H9 (cell line): Measurements from ENCODE around the gene DEPDC5. TPM values are rescaled to one million over a fixed set of nuclear protein-coding genes. Genes with fewer than 3 reads are reported as not detected.

ENCODE experiments used
- DNase-seq: peaks from one replicate; pipeline ENCODE4 v3.0.0-alpha.2; 2017
- H2AFZ ChIP-seq: one replicate; pipeline ENCODE4 v1.6.1; 2013; ENCODE audit warnings: mild to moderate bottlenecking, low read length, control low read depth, moderate library complexity
- H2AK5ac ChIP-seq: 2 replicates; pipeline ENCODE4 v1.6.1; 2013; ENCODE audit warnings: low read length, control low read depth, mixed read lengths; ENCODE audit not compliant: insufficient read length
- H2BK120ac ChIP-seq: one replicate; pipeline ENCODE4 v1.6.1; 2013; ENCODE audit warnings: low read depth, mild to moderate bottlenecking, low read length, control low read depth, inconsistent platforms; ENCODE audit not compliant: poor library complexity, severe bottlenecking
- H2BK12ac ChIP-seq: 2 replicates; pipeline ENCODE4 v1.6.1; 2013; ENCODE audit warnings: low read length, control low read depth, mixed read lengths, low read depth; ENCODE audit not compliant: insufficient read length
- H2BK15ac ChIP-seq: 2 replicates; pipeline ENCODE4 v1.6.1; 2013; ENCODE audit warnings: low read depth, low read length, control low read depth
- H2BK20ac ChIP-seq: one replicate; pipeline ENCODE4 v1.6.1; 2013; ENCODE audit warnings: low read depth, mild to moderate bottlenecking, low read length, control low read depth, inconsistent platforms; ENCODE audit not compliant: poor library complexity, severe bottlenecking
- H2BK5ac ChIP-seq: 2 replicates; pipeline ENCODE4 v1.6.1; 2013; ENCODE audit warnings: low read length, control low read depth, mixed read lengths; ENCODE audit not compliant: insufficient read length
- H3K14ac ChIP-seq: 2 replicates; pipeline ENCODE4 v1.6.1; 2013; ENCODE audit warnings: low read length, control low read depth; ENCODE audit not compliant: insufficient read depth
- H3K18ac ChIP-seq: 2 replicates; pipeline ENCODE4 v1.6.1; 2013; ENCODE audit warnings: low read depth, mild to moderate bottlenecking, mixed read lengths, low read length, control low read depth; ENCODE audit not compliant: insufficient read length
- H3K23ac ChIP-seq: 2 replicates; pipeline ENCODE4 v1.6.1; 2013; ENCODE audit warnings: low read length, control low read depth, mixed read lengths, low read depth; ENCODE audit not compliant: insufficient read length
- H3K23me2 ChIP-seq: 2 replicates; pipeline ENCODE4 v1.6.1; 2013; ENCODE audit warnings: low read depth, mild to moderate bottlenecking, mixed read lengths, low read length, control low read depth; ENCODE audit not compliant: insufficient read length, poor library complexity, severe bottlenecking
- H3K27ac ChIP-seq: 2 replicates; pipeline ENCODE4 v1.5.1; 2013; ENCODE audit warnings: low read length, control low read depth, mixed read lengths, low read depth; ENCODE audit not compliant: insufficient read length
- H3K27me3 ChIP-seq: 2 replicates; pipeline ENCODE4 v1.6.1; 2013; ENCODE audit warnings: low read length, control low read depth, inconsistent platforms; ENCODE audit not compliant: insufficient read depth
- H3K4ac ChIP-seq: 2 replicates; pipeline ENCODE4 v1.6.1; 2013; ENCODE audit warnings: low read depth, mild to moderate bottlenecking, control low read depth, inconsistent platforms, low read length, moderate library complexity
- H3K4me1 ChIP-seq: 2 replicates; pipeline ENCODE4 v1.6.1; 2013; ENCODE audit warnings: low read length, control low read depth, inconsistent platforms; ENCODE audit not compliant: insufficient read depth
- H3K4me2 ChIP-seq: 2 replicates; pipeline ENCODE4 v1.6.1; 2013; ENCODE audit warnings: low read length, control low read depth, mixed read lengths; ENCODE audit not compliant: insufficient read length, insufficient read depth
- H3K56ac ChIP-seq: 2 replicates; pipeline ENCODE4 v1.6.1; 2013; ENCODE audit warnings: low read depth, mild to moderate bottlenecking, mixed read lengths, low read length, control low read depth; ENCODE audit not compliant: insufficient read length
- H3K79me1 ChIP-seq: 2 replicates; pipeline ENCODE4 v1.6.1; 2013; ENCODE audit warnings: low read depth, mild to moderate bottlenecking, moderate library complexity, low read length, control low read depth, inconsistent platforms; ENCODE audit not compliant: insufficient read depth, poor library complexity, severe bottlenecking
- H3K79me2 ChIP-seq: 2 replicates; pipeline ENCODE4 v1.6.1; 2013; ENCODE audit warnings: low read length, control low read depth, inconsistent platforms; ENCODE audit not compliant: insufficient read depth
- H3K9ac ChIP-seq: 2 replicates; pipeline ENCODE4 v1.6.1; 2013; ENCODE audit warnings: low read length, control low read depth, mixed read lengths; ENCODE audit not compliant: insufficient read length; ENCODE audit errors: extremely low read depth
- H3K9me3 ChIP-seq: one replicate; pipeline ENCODE4 v1.6.1; 2013; ENCODE audit warnings: low read depth, low read length, inconsistent platforms; ENCODE audit not compliant: control insufficient read depth
- H3T11ph ChIP-seq: one replicate; pipeline ENCODE4 v1.6.1; 2013; ENCODE audit warnings: mild to moderate bottlenecking, low read length, control low read depth, inconsistent platforms
- H4K20me1 ChIP-seq: one replicate; pipeline ENCODE4 v1.6.1; 2013; ENCODE audit not compliant: control insufficient read depth, insufficient read length, insufficient read depth
- H4K5ac ChIP-seq: 2 replicates; pipeline ENCODE4 v1.6.1; 2013; ENCODE audit warnings: low read depth, mild to moderate bottlenecking, mixed read lengths, low read length, control low read depth; ENCODE audit not compliant: insufficient read length
- H4K8ac ChIP-seq: replicated peaks from 2 replicates; pipeline ENCODE4 v1.6.1; 2013; ENCODE audit warnings: low read length, control low read depth, mixed read lengths, low read depth; ENCODE audit not compliant: insufficient read length
- H4K91ac ChIP-seq: 2 replicates; pipeline ENCODE4 v1.6.1; 2013; ENCODE audit warnings: low read depth, mild to moderate bottlenecking, moderate library complexity, mixed read lengths, low read length, control low read depth; ENCODE audit not compliant: insufficient read length
- H3K27ac Mint-ChIP-seq, 3 experiments: 2 replicates in 2 of 3; 3 replicates in 1 of 3; pipeline ENCODE4 v1.8.0; 2020 to 2021; ENCODE audit warnings: mixed read lengths in 3 of 3, mild to moderate bottlenecking in 1 of 3, moderate library complexity in 1 of 3
- H3K27me3 Mint-ChIP-seq: 2 replicates; pipeline ENCODE4 v1.8.0; 2021; ENCODE audit warnings: low read depth, mild to moderate bottlenecking, moderate library complexity, mixed read lengths
- H3K36me3 Mint-ChIP-seq, 3 experiments: 2 replicates in 2 of 3; 3 replicates in 1 of 3; pipeline ENCODE4 v1.8.0; 2020 to 2021; ENCODE audit warnings: low read depth in 3 of 3, mixed read lengths in 3 of 3; ENCODE audit not compliant: insufficient read depth in 1 of 3
- H3K4me1 Mint-ChIP-seq, 2 experiments: 2 replicates each; pipeline ENCODE4 v1.8.0; 2020; ENCODE audit warnings: mixed read lengths in 2 of 2
- H3K4me3 Mint-ChIP-seq, 2 experiments: 2 replicates in 1 of 2; 3 replicates in 1 of 2; pipeline ENCODE4 v1.8.0; 2020 to 2021; ENCODE audit warnings: mild to moderate bottlenecking in 2 of 2, mixed read lengths in 2 of 2, moderate library complexity in 1 of 2
- H3K9me3 Mint-ChIP-seq, 2 experiments: 2 replicates in 1 of 2; 3 replicates in 1 of 2; pipeline ENCODE4 v1.8.0; 2020; ENCODE audit warnings: mild to moderate bottlenecking in 2 of 2, mixed read lengths in 2 of 2, moderate library complexity in 1 of 2
- CTCF ChIP-seq: fragments of 200-600 bp; sonication (generic); conservative IDR thresholded peaks from 3 replicates; pipeline ENCODE4 v1.8.0; 2021; ENCODE audit warnings: antibody characterized with exemption, mild to moderate bottlenecking
- WGBS: extraction: QIAGEN DNeasy Blood & Tissue Kit; methylation state at CpG from one replicate; pipeline ENCODE4 v1.1.7; 2013; ENCODE audit warnings: missing lambda C conversion rate, low lambda C conversion rate, mixed read lengths; ENCODE audit not compliant: insufficient read length; ENCODE audit errors: extremely low coverage; 5-methylcytosine and 5-hydroxymethylcytosine counted together
- total RNA-seq: library from RNA; stranded (reverse); gene quantifications from 2 replicates; pipeline ENCODE4 v1.2.1, GENCODE V29; 2021

DEPDC5 gene
- total RNA-seq, 1 experiment from 2014 or later = 29.2 TPM

- Mint-ChIP-seq H3K4me3 (no peak overlapping the region), H3K9me3 (no peaks in the 10 kb centered on the region), H3K36me3 (no peaks in the 10 kb centered on the region; a peak in 1 of 7 replicates), H3K27me3 (peaks cover 7% of the 10 kb centered on the region), H3K27ac (no peak overlapping the region), H3K4me1 (peaks cover 2 to 11% of the 10 kb centered on the region in 2 experiments; a peak in 3 of 4 replicates)
- no peak overlapping the region for H2BK12ac ChIP-seq
- no peaks in the 10 kb centered on the region for H4K20me1 ChIP-seq
- H3K9me3 ChIP-seq = no peaks in the 10 kb centered on the region
- H3K14ac ChIP-seq = no peak overlapping the region
- TF ChIP-seq CTCF = no peak
- H3T11ph ChIP-seq = no peak overlapping the region
- no peak for DNase-seq
- H4K91ac ChIP-seq = no peak overlapping the region
- no peak overlapping the region for H3K23ac ChIP-seq
- no peak overlapping the region for H2AFZ ChIP-seq
- H3K23me2 ChIP-seq = no peaks in the 10 kb centered on the region
- H3K27ac ChIP-seq = no peak overlapping the region
- no peak overlapping the region for H3K56ac ChIP-seq
- no peak overlapping the region for H3K4ac ChIP-seq
- no peaks in the 10 kb centered on the region for H3K27me3 ChIP-seq
- no peaks in the 10 kb centered on the region for H3K79me2 ChIP-seq
- no peak overlapping the region for H2AK5ac ChIP-seq
- no CpG with 5 or more reads among the region's 1 CpG for WGBS
- no peak overlapping the region for H4K8ac ChIP-seq
- no peaks in the 10 kb centered on the region for H3K79me1 ChIP-seq
- H2BK15ac ChIP-seq = no peak overlapping the region
- H2BK120ac ChIP-seq = no peak overlapping the region
- no peak overlapping the region for H4K5ac ChIP-seq
- H3K4me1 ChIP-seq = no peaks in the 10 kb centered on the region
- H3K18ac ChIP-seq = no peak overlapping the region
- no peak overlapping the region for H3K4me2 ChIP-seq
- no peak overlapping the region for H2BK5ac ChIP-seq
- no peak overlapping the region for H2BK20ac ChIP-seq
- H3K9ac ChIP-seq = no peak overlapping the region
These were observed 172.2 kb downstream of the DEPDC5 start for GRCh38 chr22:31926024-31926423.
